Measurements from ENCODE around the gene SENP2. TPM values are rescaled to one million over a fixed set of nuclear protein-coding genes. Genes with fewer than 3 reads are reported as not detected.

Gene SENP2
- total RNA-seq, 1 experiment from 2014 or later = 56.9 TPM

GRCh38 chr3:185657691-185658503, 71.8 kb downstream of the SENP2 start (continued):
- TF ChIP-seq USF1 (CRISPR knock-in tag; IDR thresholded peaks at IDR 0.05) = no peak

- ChIA-PET POLR2A (interaction anchor here (0.5 kb wide), 1 partner anchor 255 kb away, joined by 5 read pairs; no protein-coding TSS in a partner anchor), CTCF (no interaction called here)
- no peak overlapping the region for H3K4me3 Mint-ChIP-seq
- H3K27me3 Mint-ChIP-seq (ENCODE audit: low read depth) = no peaks in the 10 kb centered on the region; the same call in 1 of the 2 replicates
- peak overlapping the region; percentile 41; the same call in 1 of the 2 replicates for H3K27ac Mint-ChIP-seq
- peaks cover 12% of the 10 kb centered on the region for H3K4me1 Mint-ChIP-seq
- DNase-seq (ENCODE audit: low spot score) (no peak), ATAC-seq (no peak)
- H3K9me3 Mint-ChIP-seq = no peaks in the 10 kb centered on the region
- peaks cover 48% of the 10 kb centered on the region for H3K36me3 Mint-ChIP-seq
- TF ChIP-seq ZNF671 (CRISPR knock-in tag; IDR thresholded peaks at IDR 0.05) (no peak), E2F1 (CRISPR knock-in tag; IDR thresholded peaks at IDR 0.05) (no peak), SMAD4 (CRISPR knock-in tag; IDR thresholded peaks at IDR 0.05) (no peak), E2F5 (CRISPR knock-in tag; IDR thresholded peaks at IDR 0.05) (no peak), ARID4B (CRISPR knock-in tag; IDR thresholded peaks at IDR 0.05; ENCODE audit: borderline replicate concordance) (no peak), RELA (CRISPR knock-in tag; IDR thresholded peaks at IDR 0.05; ENCODE audit: borderline replicate concordance) (no peak), ATF6 (CRISPR knock-in tag; IDR thresholded peaks at IDR 0.05) (no peak), FOXK1 (CRISPR knock-in tag; IDR thresholded peaks at IDR 0.05) (no peak), PREB (CRISPR knock-in tag; IDR thresholded peaks at IDR 0.05; ENCODE audit: borderline replicate concordance) (no peak), ZNF425 (CRISPR knock-in tag; conservative IDR thresholded peaks at IDR 0.05) (no peak), NFE2L1 (CRISPR knock-in tag; IDR thresholded peaks at IDR 0.05) (no peak), MXD4 (CRISPR knock-in tag; IDR thresholded peaks at IDR 0.05; ENCODE audit: borderline replicate concordance) (no peak), ZMAT4 (CRISPR knock-in tag; IDR thresholded peaks at IDR 0.05) (no peak), JAZF1 (CRISPR knock-in tag; IDR thresholded peaks at IDR 0.05) (no peak), EMX1 (CRISPR knock-in tag; IDR thresholded peaks at IDR 0.05) (no peak), ZNF232 (CRISPR knock-in tag; IDR thresholded peaks at IDR 0.05) (no peak), MYBL2 (CRISPR knock-in tag; IDR thresholded peaks at IDR 0.05) (no peak), CTCF (IDR thresholded peaks at IDR 0.05) (no peak)
Measured at GRCh38 chr3:185658504-185658912, 72.4 kb downstream of the SENP2 start.
